Activated naive CD4-positive, alpha-beta T cell treated with anti-CD3 and anti-CD28 coated beads, Interleukin-2, amount 50 U/mL, for 24 hours (primary cell): ENCODE results near the gene PTPRM.

Experiments
- H3K27ac Mint-ChIP-seq: one replicate; pipeline ENCODE4 v1.8.0; 2021; ENCODE audit warnings: mild to moderate bottlenecking, mixed read lengths
- H3K27me3 Mint-ChIP-seq: one replicate; pipeline ENCODE4 v1.8.0; 2021; ENCODE audit warnings: mixed read lengths
- H3K36me3 Mint-ChIP-seq: one replicate; pipeline ENCODE4 v1.8.0; 2021; ENCODE audit warnings: mixed read lengths
- H3K4me1 Mint-ChIP-seq: one replicate; pipeline ENCODE4 v1.8.0; 2021; ENCODE audit warnings: mixed read lengths
- H3K4me3 Mint-ChIP-seq: one replicate; pipeline ENCODE4 v1.8.0; 2021; ENCODE audit warnings: mild to moderate bottlenecking, mixed read lengths
- H3K9me3 Mint-ChIP-seq: one replicate; pipeline ENCODE4 v1.8.0; 2021; ENCODE audit warnings: mixed read lengths

PTPRM gene

DNA sequence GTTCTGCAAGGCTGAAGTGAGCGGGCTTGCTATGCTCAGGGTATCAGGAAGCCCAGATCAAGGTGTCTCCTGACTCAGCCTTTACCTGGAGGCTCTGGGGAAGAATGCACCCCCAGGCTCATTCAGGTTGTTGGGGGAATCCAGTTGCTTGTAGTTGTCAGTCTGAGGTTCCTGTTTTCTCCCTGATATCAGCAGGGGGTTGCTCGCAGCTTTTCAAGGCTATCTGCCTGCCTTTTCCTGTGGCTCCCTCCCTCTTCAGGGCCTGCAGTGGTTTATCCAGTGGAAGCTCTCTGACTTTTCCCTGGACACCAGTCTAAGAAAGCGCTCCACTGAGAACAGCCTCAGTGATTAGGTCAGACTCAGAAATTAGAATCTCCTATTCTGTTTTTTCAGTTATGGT is 116.6 kb downstream of the PTPRM start:
- Mint-ChIP-seq H3K4me1 (no peaks in the 10 kb centered on the region), H3K27me3 (no peaks in the 10 kb centered on the region), H3K27ac (no peak overlapping the region), H3K4me3 (no peak overlapping the region), H3K9me3 (no peaks in the 10 kb centered on the region), H3K36me3 (no peaks in the 10 kb centered on the region)

DNA sequence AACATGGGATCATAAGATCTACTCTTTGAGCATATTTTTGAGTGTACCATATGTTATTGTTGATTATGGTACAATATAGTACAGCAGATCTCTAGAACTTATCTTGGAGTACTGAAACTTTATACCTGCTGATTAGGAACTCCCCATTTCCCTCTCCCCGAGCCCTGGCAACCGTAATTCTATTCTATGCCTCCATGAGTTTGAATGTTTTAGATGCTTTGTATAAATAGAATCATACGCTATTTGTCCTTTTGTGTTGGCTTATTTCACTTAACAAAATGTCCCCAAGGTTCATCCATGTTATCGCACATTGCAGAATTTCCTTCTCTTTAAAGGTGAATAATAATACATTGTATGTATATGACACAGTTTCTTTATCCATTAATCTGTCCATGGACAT is 117.2 kb downstream of the PTPRM start:
- H3K4me1 Mint-ChIP-seq = no peaks in the 10 kb centered on the region
- no peak overlapping the region for H3K27ac Mint-ChIP-seq
- H3K4me3 Mint-ChIP-seq = no peak overlapping the region
- H3K27me3 Mint-ChIP-seq = no peaks in the 10 kb centered on the region
- H3K36me3 Mint-ChIP-seq = no peaks in the 10 kb centered on the region
- H3K9me3 Mint-ChIP-seq = no peaks in the 10 kb centered on the region

DNA sequence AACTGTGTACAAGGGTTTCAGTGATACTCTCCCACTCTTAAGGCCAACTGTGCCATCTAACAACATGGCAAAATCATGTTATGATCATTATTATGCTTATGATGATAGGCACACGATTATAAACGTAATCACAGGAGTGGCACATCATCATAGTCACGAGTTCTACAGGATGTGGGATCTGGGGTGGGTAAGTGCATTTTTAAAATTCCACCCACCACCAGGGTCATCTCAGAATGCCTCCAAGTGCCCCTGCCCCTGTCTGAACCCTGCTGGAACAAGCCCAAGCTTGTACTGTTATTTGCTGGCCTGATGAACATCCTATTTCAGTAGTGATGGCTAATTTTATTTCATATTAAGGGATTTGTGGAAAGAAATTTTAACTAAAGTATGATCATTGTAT is 117.8 kb downstream of the PTPRM start:
- no peak overlapping the region for H3K27ac Mint-ChIP-seq
- no peak overlapping the region for H3K4me3 Mint-ChIP-seq
- H3K36me3 Mint-ChIP-seq = no peaks in the 10 kb centered on the region
- no peaks in the 10 kb centered on the region for H3K4me1 Mint-ChIP-seq
- H3K27me3 Mint-ChIP-seq = no peaks in the 10 kb centered on the region
- no peaks in the 10 kb centered on the region for H3K9me3 Mint-ChIP-seq

DNA sequence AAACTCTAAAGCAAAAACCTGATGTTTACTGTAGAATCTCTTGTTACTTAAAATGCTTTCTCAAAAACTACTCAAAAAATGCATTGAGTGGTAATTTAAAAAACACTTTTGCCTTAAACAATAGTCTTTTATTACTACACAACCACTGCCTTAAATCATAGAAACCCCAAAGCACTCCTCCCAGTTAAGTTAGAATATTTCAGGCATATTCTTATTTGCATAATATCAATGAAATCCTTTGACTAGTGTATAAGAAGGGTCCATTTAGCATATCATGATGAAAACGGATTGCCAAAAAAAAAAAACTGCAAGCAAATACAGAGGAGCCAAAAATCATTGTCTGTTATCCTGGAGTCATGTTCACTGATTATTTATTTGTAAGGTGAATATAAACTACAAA is 119.2 kb downstream of the PTPRM start:
- H3K27me3 Mint-ChIP-seq = no peaks in the 10 kb centered on the region

DNA sequence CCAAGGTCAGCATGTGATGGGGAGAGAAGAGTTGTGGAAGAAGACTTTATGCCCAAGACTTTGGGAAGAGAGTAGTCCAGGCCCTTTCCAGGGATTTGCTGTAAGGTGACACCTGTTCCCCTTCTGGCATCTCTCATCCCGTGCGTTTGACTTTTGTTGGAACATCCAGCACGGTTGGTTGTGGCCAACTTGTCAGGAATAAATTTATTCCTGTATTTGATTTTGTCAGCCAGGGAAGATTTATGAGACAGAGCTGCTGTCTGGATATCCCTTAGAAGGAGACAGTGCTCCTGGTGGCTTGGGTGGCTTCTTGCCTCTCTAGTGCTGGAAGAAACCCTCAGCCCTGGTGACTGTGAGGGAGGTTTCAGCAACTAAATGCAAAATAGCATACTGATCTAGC is 121.5 kb downstream of the PTPRM start:
- H3K27ac Mint-ChIP-seq = no peak overlapping the region
- H3K9me3 Mint-ChIP-seq = no peaks in the 10 kb centered on the region
- no peaks in the 10 kb centered on the region for H3K27me3 Mint-ChIP-seq

More for the DNA sequence above, 119.2 kb downstream of the PTPRM start:
- no peaks in the 10 kb centered on the region for H3K4me1 Mint-ChIP-seq
- H3K9me3 Mint-ChIP-seq = no peaks in the 10 kb centered on the region
- H3K27ac Mint-ChIP-seq = no peak overlapping the region
- no peaks in the 10 kb centered on the region for H3K36me3 Mint-ChIP-seq
- H3K4me3 Mint-ChIP-seq = no peak overlapping the region

DNA sequence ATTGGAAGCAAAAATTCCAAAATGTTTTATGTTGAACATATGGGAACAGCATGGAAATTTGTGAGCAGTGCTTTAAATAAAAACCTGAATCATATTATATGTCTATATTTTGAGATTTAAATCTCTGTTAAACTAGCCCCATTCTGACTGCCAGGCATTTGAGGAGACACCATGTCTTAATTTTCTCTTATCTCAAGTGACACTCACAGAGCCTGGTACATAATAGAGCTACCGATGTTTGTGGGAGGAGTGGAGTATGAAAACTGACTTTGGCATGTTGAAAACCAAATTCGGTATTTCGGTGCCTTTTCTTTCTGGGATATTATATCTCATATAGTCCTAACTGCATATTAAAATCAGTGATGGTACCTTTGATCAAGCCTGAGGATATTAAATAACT is 124.1 kb downstream of the PTPRM start:
- no peaks in the 10 kb centered on the region for H3K36me3 Mint-ChIP-seq
- no peaks in the 10 kb centered on the region for H3K27me3 Mint-ChIP-seq
- no peak overlapping the region for H3K27ac Mint-ChIP-seq
- no peak overlapping the region for H3K4me3 Mint-ChIP-seq
- H3K9me3 Mint-ChIP-seq = no peaks in the 10 kb centered on the region
- no peaks in the 10 kb centered on the region for H3K4me1 Mint-ChIP-seq

More for the DNA sequence above, 121.5 kb downstream of the PTPRM start:
- Mint-ChIP-seq H3K36me3 (no peaks in the 10 kb centered on the region), H3K4me1 (no peaks in the 10 kb centered on the region), H3K4me3 (no peak overlapping the region)

DNA sequence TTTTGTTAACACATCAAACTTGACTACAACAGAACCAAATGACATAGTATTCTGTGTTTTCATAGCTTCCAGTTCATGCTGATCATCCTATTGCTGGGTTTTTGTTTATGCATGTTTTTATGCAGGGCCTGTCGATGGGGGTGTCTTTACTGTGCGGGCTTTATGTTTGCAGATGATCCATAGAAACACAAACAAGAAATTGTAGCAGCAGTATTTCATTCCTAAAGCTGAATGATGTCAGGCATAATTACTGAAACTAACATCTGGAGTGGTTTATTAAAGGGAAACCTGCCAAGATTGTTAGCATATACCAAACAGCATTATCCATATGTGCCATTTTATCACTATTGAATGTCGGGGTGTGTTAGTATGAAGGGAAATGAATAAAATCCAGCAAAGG is 129.7 kb downstream of the PTPRM start:
- Mint-ChIP-seq H3K27me3 (no peaks in the 10 kb centered on the region), H3K9me3 (no peaks in the 10 kb centered on the region), H3K4me1 (no peaks in the 10 kb centered on the region), H3K27ac (no peak overlapping the region), H3K4me3 (no peak overlapping the region), H3K36me3 (no peaks in the 10 kb centered on the region)

DNA sequence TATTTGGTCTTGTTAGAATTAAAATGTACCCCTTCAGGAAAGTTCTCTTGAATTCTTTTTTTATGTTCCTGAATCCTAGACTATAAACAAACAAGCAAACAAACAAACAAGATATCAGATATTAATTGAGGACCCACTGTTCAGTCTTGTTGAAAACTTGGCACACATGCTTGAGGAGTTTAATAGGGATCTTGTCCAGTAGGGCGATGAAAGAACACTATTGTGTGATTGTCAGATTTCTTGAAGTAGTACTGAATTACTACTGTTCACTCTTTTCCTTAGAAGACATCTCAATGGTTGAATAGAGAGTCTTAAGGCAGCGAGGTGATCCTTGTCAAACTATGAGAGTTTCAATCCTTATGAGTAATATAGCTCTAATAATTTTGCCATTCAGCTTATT is 130.2 kb downstream of the PTPRM start:
- no peak overlapping the region for H3K4me3 Mint-ChIP-seq
- no peaks in the 10 kb centered on the region for H3K27me3 Mint-ChIP-seq
- H3K9me3 Mint-ChIP-seq = no peaks in the 10 kb centered on the region
- H3K36me3 Mint-ChIP-seq = no peaks in the 10 kb centered on the region
- no peaks in the 10 kb centered on the region for H3K4me1 Mint-ChIP-seq
- H3K27ac Mint-ChIP-seq = no peak overlapping the region

DNA sequence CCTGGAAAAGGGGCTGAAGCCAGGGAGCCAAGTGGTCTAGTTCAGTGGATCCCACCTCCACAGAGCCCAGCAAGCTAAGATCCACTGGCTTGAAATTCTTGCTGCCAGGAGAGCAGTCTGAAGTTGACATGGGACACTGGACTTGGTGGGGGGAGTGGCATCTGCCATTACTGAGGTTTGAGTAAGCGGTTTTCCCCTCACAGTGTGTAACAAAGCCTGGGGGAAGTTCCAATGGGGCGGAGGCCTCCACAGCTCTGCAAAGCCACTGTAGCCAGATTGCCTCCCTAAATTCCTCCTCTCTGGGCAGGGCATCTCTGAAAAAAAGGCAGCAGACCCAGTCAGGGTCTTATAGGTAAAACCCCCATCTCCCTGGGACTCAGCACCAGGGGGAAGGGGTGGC is 144.4 kb downstream of the PTPRM start:
- Mint-ChIP-seq H3K4me1 (no peaks in the 10 kb centered on the region), H3K27ac (no peak overlapping the region), H3K4me3 (no peak overlapping the region), H3K36me3 (peaks cover 1% of the 10 kb centered on the region), H3K9me3 (no peaks in the 10 kb centered on the region), H3K27me3 (peaks cover 2% of the 10 kb centered on the region)

DNA sequence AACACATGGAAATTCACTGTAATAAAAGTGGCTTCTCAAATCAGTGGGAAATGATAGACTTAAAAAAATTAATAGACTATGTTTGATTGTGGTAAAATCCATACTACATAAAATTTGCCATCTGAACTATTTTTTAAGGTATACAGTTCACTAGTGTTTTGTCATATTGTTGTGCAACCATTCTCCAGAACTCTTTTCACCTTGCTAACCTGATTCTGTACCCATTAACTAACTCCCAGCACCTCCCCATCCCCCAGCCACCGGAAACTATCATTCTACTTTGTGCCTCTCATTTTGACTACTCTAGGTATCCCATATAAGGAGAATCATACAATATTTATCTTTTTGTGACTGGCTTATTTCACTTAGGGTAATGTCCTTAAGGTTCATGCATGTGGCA is 153.3 kb downstream of the PTPRM start:
- no peak overlapping the region for H3K27ac Mint-ChIP-seq
- H3K4me1 Mint-ChIP-seq = no peaks in the 10 kb centered on the region
- no peaks in the 10 kb centered on the region for H3K27me3 Mint-ChIP-seq
- H3K36me3 Mint-ChIP-seq = no peaks in the 10 kb centered on the region
- peaks cover 4% of the 10 kb centered on the region for H3K9me3 Mint-ChIP-seq
- H3K4me3 Mint-ChIP-seq = no peak overlapping the region

DNA sequence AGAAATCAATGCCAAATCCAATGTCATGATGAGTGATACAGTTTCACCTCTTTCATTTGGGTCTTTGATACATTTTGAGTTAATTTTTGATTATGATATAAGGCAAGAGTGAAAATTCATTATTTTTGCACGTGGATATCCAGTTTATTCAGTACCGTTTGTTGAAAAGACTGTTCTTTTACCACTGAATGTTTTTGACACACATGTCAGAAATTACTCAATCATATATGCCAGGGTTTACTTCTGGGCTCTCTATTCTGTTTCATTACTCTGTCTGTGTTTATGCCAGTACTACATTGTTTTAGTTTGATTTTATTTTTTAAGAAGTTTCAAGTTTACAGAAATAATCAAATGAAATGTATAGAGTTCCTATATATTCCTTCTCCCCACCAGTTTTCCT is 154.4 kb downstream of the PTPRM start:
- Mint-ChIP-seq H3K27me3 (no peaks in the 10 kb centered on the region), H3K4me1 (no peaks in the 10 kb centered on the region), H3K4me3 (no peak overlapping the region), H3K27ac (no peak overlapping the region), H3K36me3 (no peaks in the 10 kb centered on the region), H3K9me3 (peaks cover 4% of the 10 kb centered on the region)

DNA sequence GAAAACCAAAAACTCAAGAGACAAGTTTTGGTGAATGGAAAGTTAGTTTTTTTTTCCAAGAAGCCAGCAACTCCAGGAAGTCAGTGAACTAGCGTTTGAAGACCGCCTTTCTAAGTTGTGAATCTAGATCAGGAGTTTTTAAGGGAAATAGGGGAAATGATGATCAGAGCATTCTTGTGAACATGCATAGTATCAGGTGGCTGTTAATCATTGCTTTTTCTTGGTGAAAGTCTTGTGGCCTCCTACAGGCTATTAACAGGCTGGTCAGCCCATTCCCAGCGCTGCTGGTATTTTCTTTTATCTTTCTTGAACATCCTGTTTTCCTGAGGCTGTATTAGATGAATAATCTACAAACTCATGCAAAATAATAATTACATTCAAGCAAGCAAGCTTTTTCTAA is 155.8 kb downstream of the PTPRM start:
- H3K4me3 Mint-ChIP-seq = no peak overlapping the region
- H3K36me3 Mint-ChIP-seq = no peaks in the 10 kb centered on the region
- H3K27me3 Mint-ChIP-seq = no peaks in the 10 kb centered on the region
- H3K27ac Mint-ChIP-seq = no peak overlapping the region
- H3K4me1 Mint-ChIP-seq = no peaks in the 10 kb centered on the region
- peaks cover 4% of the 10 kb centered on the region for H3K9me3 Mint-ChIP-seq

DNA sequence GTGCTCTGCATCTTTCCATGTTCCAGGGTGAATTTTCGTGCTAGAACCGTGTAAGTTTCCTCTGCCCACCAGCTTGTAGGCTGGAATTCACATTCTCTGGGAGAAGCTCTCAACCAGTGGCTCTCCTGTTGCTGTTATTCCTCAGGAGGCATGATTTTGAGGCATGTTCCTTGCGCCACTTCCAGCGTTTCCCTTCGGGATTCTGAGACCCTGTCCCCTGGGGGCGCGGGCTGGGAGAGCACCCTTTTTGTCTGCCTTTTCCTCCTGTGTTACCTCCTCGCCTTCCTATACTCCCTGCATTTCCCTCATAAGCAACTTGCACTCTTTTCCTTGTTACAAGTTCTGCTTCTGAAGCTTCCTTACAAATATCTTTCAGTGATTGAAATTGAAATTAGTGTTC is 156.4 kb downstream of the PTPRM start:
- Mint-ChIP-seq H3K36me3 (no peaks in the 10 kb centered on the region), H3K4me3 (no peak overlapping the region), H3K4me1 (no peaks in the 10 kb centered on the region), H3K27ac (no peak overlapping the region), H3K9me3 (peaks cover 4% of the 10 kb centered on the region), H3K27me3 (no peaks in the 10 kb centered on the region)

DNA sequence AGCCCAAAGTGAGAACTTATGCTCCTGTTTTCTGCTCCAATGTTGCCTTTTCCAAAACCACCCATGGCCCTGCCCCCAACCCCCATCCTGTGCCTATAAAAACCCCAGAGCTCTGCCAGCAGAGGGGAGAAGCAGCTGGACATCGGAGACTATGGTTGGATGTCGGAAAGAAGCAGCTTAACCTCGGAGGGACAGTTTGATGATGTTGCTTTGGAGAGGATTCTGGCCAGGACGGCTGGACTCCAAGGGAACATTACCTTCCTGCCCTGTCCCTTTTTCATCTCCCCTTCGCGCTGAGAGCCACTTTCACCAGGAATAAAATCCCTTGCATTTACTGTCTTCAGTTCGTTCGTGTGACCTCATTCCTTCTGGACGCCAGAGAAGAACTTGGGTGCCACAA is 158.4 kb downstream of the PTPRM start:
- H3K36me3 Mint-ChIP-seq = no peaks in the 10 kb centered on the region
- no peak overlapping the region for H3K4me3 Mint-ChIP-seq
- peaks cover 4% of the 10 kb centered on the region for H3K9me3 Mint-ChIP-seq
- H3K27ac Mint-ChIP-seq = no peak overlapping the region
- H3K27me3 Mint-ChIP-seq = no peaks in the 10 kb centered on the region
- H3K4me1 Mint-ChIP-seq = no peaks in the 10 kb centered on the region

DNA sequence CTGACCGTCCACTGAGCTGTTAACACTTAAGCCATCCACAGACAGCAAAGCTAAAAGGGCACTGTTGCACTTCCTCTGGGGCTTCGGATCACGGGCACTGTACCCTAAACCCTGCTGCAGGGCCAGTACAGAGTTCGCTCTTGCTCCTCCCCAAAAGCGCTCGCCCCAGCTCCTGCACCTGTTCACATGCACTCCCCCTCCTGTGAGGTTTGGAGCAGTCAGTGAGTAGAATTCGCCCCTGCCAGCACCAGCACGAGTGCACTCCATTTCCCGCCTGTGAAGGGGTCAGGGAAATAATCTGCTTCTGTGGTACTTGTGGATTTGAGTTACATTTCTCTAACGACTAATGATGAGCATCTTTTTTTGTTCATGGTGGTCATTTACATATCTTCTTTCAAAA is 158.8 kb downstream of the PTPRM start:
- Mint-ChIP-seq H3K4me3 (no peak overlapping the region), H3K9me3 (peaks cover 4% of the 10 kb centered on the region), H3K4me1 (no peaks in the 10 kb centered on the region), H3K27ac (no peak overlapping the region), H3K27me3 (no peaks in the 10 kb centered on the region), H3K36me3 (no peaks in the 10 kb centered on the region)

DNA sequence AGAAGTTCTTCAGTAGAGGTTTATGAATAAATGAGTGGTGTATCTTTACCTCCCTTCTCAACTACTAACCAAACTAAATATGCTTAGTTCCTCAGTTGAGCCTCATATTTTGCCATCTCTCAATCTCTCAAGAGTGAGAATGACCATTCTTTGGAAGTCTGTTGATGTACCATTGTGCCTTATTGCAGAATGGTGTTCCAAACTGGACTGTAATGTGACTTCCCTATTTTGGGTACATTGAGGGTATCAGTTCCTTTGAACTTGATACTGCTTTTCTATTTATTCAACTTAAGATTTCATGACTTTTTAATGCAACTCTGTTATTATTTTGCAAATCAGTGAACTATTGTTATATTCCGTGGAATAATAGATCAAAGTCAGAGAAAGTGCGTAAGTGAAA is 159.4 kb downstream of the PTPRM start:
- H3K9me3 Mint-ChIP-seq = peaks cover 4% of the 10 kb centered on the region
- no peaks in the 10 kb centered on the region for H3K27me3 Mint-ChIP-seq
- H3K4me1 Mint-ChIP-seq = no peaks in the 10 kb centered on the region
- H3K4me3 Mint-ChIP-seq = no peak overlapping the region
- H3K27ac Mint-ChIP-seq = no peak overlapping the region
- H3K36me3 Mint-ChIP-seq = no peaks in the 10 kb centered on the region

DNA sequence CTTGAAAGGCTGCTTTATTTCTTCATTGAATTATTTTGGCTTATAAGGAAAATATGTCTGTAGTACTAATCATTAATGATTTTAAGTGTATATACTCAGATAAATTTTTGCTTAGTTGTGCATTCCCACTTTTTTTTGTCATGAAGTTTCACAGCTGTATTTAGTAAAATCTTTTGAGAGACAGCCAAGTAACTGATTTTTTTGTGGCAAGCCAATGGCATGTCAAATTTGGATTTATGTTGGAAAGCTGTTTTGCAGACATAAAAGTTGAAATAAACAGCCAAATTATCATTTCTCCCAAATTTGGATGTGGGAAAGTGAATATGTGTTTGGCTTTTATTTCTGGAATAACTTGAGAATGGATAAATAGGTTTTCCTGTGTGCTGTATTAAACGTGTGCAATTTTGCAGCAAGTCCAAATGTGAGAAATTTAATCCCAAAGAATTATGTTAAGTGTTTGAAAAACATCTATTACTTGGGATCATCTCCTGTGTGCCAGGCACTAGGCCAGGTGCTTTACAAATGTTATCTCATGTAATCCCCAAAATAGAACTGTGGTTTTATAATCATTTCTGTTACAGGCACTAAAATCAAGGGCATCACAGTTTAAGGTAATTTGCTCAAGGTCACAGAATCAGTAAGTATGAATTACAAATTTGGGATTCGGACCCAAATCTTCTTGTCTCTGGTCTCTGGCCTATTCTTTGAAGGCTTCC is 160.4 kb downstream of the PTPRM start:
- Mint-ChIP-seq H3K27me3 (no peaks in the 10 kb centered on the region), H3K27ac (no peak overlapping the region), H3K36me3 (no peaks in the 10 kb centered on the region), H3K4me1 (no peaks in the 10 kb centered on the region), H3K4me3 (no peak overlapping the region), H3K9me3 (no peaks in the 10 kb centered on the region)
